Naive thymus-derived CD4-positive, alpha-beta T cell (primary cell): ENCODE measurements around the gene MND1. TPM values are rescaled to one million over a fixed set of nuclear protein-coding genes. Genes with fewer than 3 reads are reported as not detected.

Experiments
- ATAC-seq: fragments of 150-1000 bp; cut with Tn5 transposase; 2 replicates; pipeline ENCODE4 v1.10.0; 2021; ENCODE audit warnings: mild to moderate bottlenecking, moderate library complexity
- CTCF ChIA-PET: fragments of 350-600 bp; sonication (Branson Sonifier 250); formaldehyde crosslinking; loops from one replicate; lab custom pipeline; 2021; ENCODE audit warnings: antibody characterized with exemption; lab: Charles Lee
- POLR2A ChIA-PET: fragments of 350-600 bp; sonication (Branson Sonifier 250); formaldehyde crosslinking; loops from one replicate; lab custom pipeline; 2021; ENCODE audit warnings: antibody characterized with exemption, inconsistent platforms; lab: Charles Lee
- DNase-seq, 9 donors: peaks; one replicate each; pipeline versions ENCODE4 v3.0.0 to v3.0.0-alpha.2; 2020 to 2022; ENCODE audit warnings: mixed read lengths in 1 of 9
- H3K27ac ChIP-seq: one replicate; pipeline ENCODE4 v1.7.0; 2013; ENCODE audit warnings: mild to moderate bottlenecking, low read depth, low read length, moderate library complexity
- H3K27me3 ChIP-seq, 2 donors: one replicate each; pipeline ENCODE4 v1.7.0; 2013; ENCODE audit warnings: low read length in 2 of 2, mild to moderate bottlenecking in 2 of 2, moderate library complexity in 2 of 2; ENCODE audit not compliant: control insufficient read depth in 2 of 2, insufficient read depth in 2 of 2
- H3K36me3 ChIP-seq, 3 experiments: 1 replicate in 2 of 3; 2 replicates in 1 of 3; pipeline ENCODE4 v1.7.0; 2013; ENCODE audit warnings: low read length in 3 of 3, mild to moderate bottlenecking in 3 of 3, moderate library complexity in 1 of 3; ENCODE audit not compliant: insufficient read depth in 3 of 3, control insufficient read depth in 2 of 3
- H3K4me1 ChIP-seq, 2 donors: one replicate each; pipeline ENCODE4 v1.7.0; 2013; ENCODE audit warnings: low read length in 2 of 2, mild to moderate bottlenecking in 2 of 2, moderate library complexity in 1 of 2; ENCODE audit not compliant: control insufficient read depth in 2 of 2, insufficient read depth in 2 of 2
- H3K4me3 ChIP-seq: 2 replicates; pipeline ENCODE4 v1.7.0; 2013; ENCODE audit warnings: mild to moderate bottlenecking, low read length
- H3K9me3 ChIP-seq, 3 experiments: 1 replicate in 2 of 3; 2 replicates in 1 of 3; pipeline ENCODE4 v1.7.0; 2013; ENCODE audit warnings: low read length in 3 of 3; ENCODE audit not compliant: control insufficient read depth in 2 of 3
- H3K27ac Mint-ChIP-seq, 9 donors: one replicate each; pipeline ENCODE4 v1.8.0; 2020 to 2022; ENCODE audit warnings: mixed read lengths in 9 of 9, mild to moderate bottlenecking in 8 of 9, moderate library complexity in 5 of 9, inconsistent platforms in 2 of 9
- H3K27me3 Mint-ChIP-seq, 5 donors: one replicate each; pipeline ENCODE4 v1.8.0; 2021 to 2022; ENCODE audit warnings: mixed read lengths in 5 of 5, mild to moderate bottlenecking in 1 of 5
- H3K36me3 Mint-ChIP-seq, 5 donors: one replicate each; pipeline ENCODE4 v1.8.0; 2020 to 2022; ENCODE audit warnings: mixed read lengths in 5 of 5, mild to moderate bottlenecking in 3 of 5, inconsistent platforms in 1 of 5
- H3K4me1 Mint-ChIP-seq, 7 donors: one replicate each; pipeline ENCODE4 v1.8.0; 2020 to 2022; ENCODE audit warnings: mixed read lengths in 7 of 7, mild to moderate bottlenecking in 3 of 7, inconsistent platforms in 1 of 7
- H3K4me3 Mint-ChIP-seq, 10 donors: one replicate each; pipeline ENCODE4 v1.8.0; 2020 to 2022; ENCODE audit warnings: mild to moderate bottlenecking in 10 of 10, mixed read lengths in 10 of 10, moderate library complexity in 6 of 10, inconsistent platforms in 2 of 10
- H3K9me3 Mint-ChIP-seq, 11 donors: one replicate each; pipeline ENCODE4 v1.8.0; 2020 to 2022; ENCODE audit warnings: mixed read lengths in 11 of 11, mild to moderate bottlenecking in 4 of 11, inconsistent platforms in 1 of 11, moderate library complexity in 1 of 11
- intact Hi-C, 2 donors: fragments of 100-400 bp; cut with micrococcal nuclease; formaldehyde crosslinking; loops; one replicate each; pipeline ENCODE4 v1.15.1; 2023
- polyA plus RNA-seq, 2 donors: library from polyadenylated mRNA; unstranded; fragments of 300-500 nt; fragmentation: Illumina TruSeq; gene quantifications; one replicate each; pipeline ENCODE4 v1.2.3, GENCODE V29; 2021
- total RNA-seq, 6 experiments: library from RNA in 5 of 6; stranded (reverse) in 5 of 6; gene quantifications; 1 replicate in 5 of 6; 2 replicates in 1 of 6; pipeline ENCODE4 v1.2.3 and lab custom pipeline; 2021 to 2026

MND1 gene
- total and polyA plus RNA-seq, 7 experiments from 2014 or later, result 0.75 to 13.5 TPM; not detected in 5

GRCh38 chr4:153438916-153439756 is 94.6 kb downstream of the MND1 start:
- POLR2A ChIA-PET, result interaction anchor here (1.0 to 2.0 kb wide), 5 partner anchors 9 to 27 kb away, joined by 4 to 6 read pairs (median 5); partner anchors contain the start of gene TMEM131L
- no peaks in the 10 kb centered on the region for H3K27me3 ChIP-seq
- DNase-seq (peak in 7 of 9 donors; percentile 33 to 60 (median 53)), ATAC-seq (peak; percentile 86)
- peak overlapping the region; percentile 76 to 98 (median 90) for H3K4me3 Mint-ChIP-seq
- peak overlapping the region; percentile 71 for H3K4me3 ChIP-seq
- CTCF ChIA-PET, result interaction anchor here (0.6 to 2.4 kb wide), 4 partner anchors 9 to 165 kb away, joined by 3 to 15 read pairs (median 7); partner anchors contain the start of gene MND1
- H3K4me1 ChIP-seq, result peaks cover 8 to 20% of the 10 kb centered on the region in 2 donors
- peaks cover 0 to 2% (median 0%) of the 10 kb centered on the region in 5 donors for H3K27me3 Mint-ChIP-seq
- no peaks in the 10 kb centered on the region for H3K9me3 Mint-ChIP-seq
- H3K9me3 ChIP-seq, result no peaks in the 10 kb centered on the region
- H3K27ac ChIP-seq, result peak overlapping the region; percentile 81
- peak overlapping the region; percentile 78 to 98 (median 93) for H3K27ac Mint-ChIP-seq
- H3K36me3 Mint-ChIP-seq, result no peaks in the 10 kb centered on the region
- H3K4me1 Mint-ChIP-seq, result peaks cover 20 to 69% (median 58%) of the 10 kb centered on the region in 7 donors
- H3K36me3 ChIP-seq, result no peaks in the 10 kb centered on the region
- intact Hi-C loops, result loop anchor here (1.0 kb wide), 3 partner anchors 11 to 94 kb away; no protein-coding TSS in a partner anchor

- Mint-ChIP-seq H3K27me3 (peaks cover 0 to 2% (median 0%) of the 10 kb centered on the region in 5 donors), H3K4me3 (peak overlapping the region; percentile 42 to 98 (median 88)), H3K36me3 (no peaks in the 10 kb centered on the region), H3K4me1 (peaks cover 20 to 63% (median 53%) of the 10 kb centered on the region in 7 donors), H3K9me3 (no peaks in the 10 kb centered on the region), H3K27ac (peak overlapping the region in 6 of 9 donors; percentile 16 to 98 (median 74))
- no peak for ATAC-seq
- ChIA-PET POLR2A (no interaction called here), CTCF (interaction anchor here (1.7 kb wide), 1 partner anchor 95 kb away, joined by 5 read pairs; the partner anchor contains the start of gene MND1)
- intact Hi-C loops, result loop anchor here (1.0 kb wide), 3 partner anchors 10 to 95 kb away; no protein-coding TSS in a partner anchor
- Histone ChIP-seq H3K9me3 (no peaks in the 10 kb centered on the region), H3K4me3 (no peak overlapping the region), H3K36me3 (no peaks in the 10 kb centered on the region), H3K4me1 (peaks cover 8 to 20% of the 10 kb centered on the region in 2 donors), H3K27ac (peak overlapping the region; percentile 81), H3K27me3 (no peaks in the 10 kb centered on the region)
- DNase-seq, result no peak
Measured at GRCh38 chr4:153439831-153440230, 95.3 kb downstream of the MND1 start.

- ChIA-PET CTCF (no interaction called here), POLR2A (interaction anchor here (0.6 kb wide), 1 partner anchor 159 kb away, joined by 3 read pairs; no protein-coding TSS in a partner anchor)
- no peak for ATAC-seq
- H3K9me3 ChIP-seq, result no peaks in the 10 kb centered on the region
- H3K4me1 ChIP-seq, result peaks cover 8 to 20% of the 10 kb centered on the region in 2 donors
- Mint-ChIP-seq H3K27me3 (peaks cover 0 to 2% (median 0%) of the 10 kb centered on the region in 5 donors), H3K9me3 (no peaks in the 10 kb centered on the region), H3K4me1 (peaks cover 20 to 62% (median 52%) of the 10 kb centered on the region in 7 donors), H3K27ac (peak overlapping the region in 4 of 9 donors; percentile 12 to 86 (median 55)), H3K36me3 (no peaks in the 10 kb centered on the region), H3K4me3 (peak overlapping the region in 5 of 10 donors; percentile 12 to 76 (median 58))
- H3K27me3 ChIP-seq, result no peaks in the 10 kb centered on the region
- no peaks in the 10 kb centered on the region for H3K36me3 ChIP-seq
- H3K27ac ChIP-seq, result no peak overlapping the region
- no peak for DNase-seq
- intact Hi-C loops, result no loop called here
- H3K4me3 ChIP-seq, result no peak overlapping the region
Measured at GRCh38 chr4:153440475-153440874, 96.0 kb downstream of the MND1 start.

- no peak overlapping the region for H3K4me3 ChIP-seq
- H3K36me3 Mint-ChIP-seq, result peaks cover 0 to 1% (median 0%) of the 10 kb centered on the region in 5 donors
- ATAC-seq, result no peak
- POLR2A ChIA-PET, result interaction anchor here (0.5 to 1.6 kb wide), 4 partner anchors 17 to 85 kb away, joined by 3 to 11 read pairs (median 4); partner anchors contain the start of gene TMEM131L
- H3K36me3 ChIP-seq, result no peaks in the 10 kb centered on the region
- H3K4me1 Mint-ChIP-seq, result peaks cover 21 to 45% (median 35%) of the 10 kb centered on the region in 7 donors
- H3K4me3 Mint-ChIP-seq, result no peak overlapping the region
- CTCF ChIA-PET, result interaction anchor here (1.3 to 2.1 kb wide), 3 partner anchors 14 to 127 kb away, joined by 3 to 11 read pairs (median 5); partner anchors contain the start of gene TMEM131L
- no peak overlapping the region for H3K27ac ChIP-seq
- no peaks in the 10 kb centered on the region for H3K27me3 Mint-ChIP-seq
- H3K4me1 ChIP-seq, result peaks cover 8 to 16% of the 10 kb centered on the region in 2 donors
- intact Hi-C loops, result no loop called here
- no peaks in the 10 kb centered on the region for H3K27me3 ChIP-seq
- no peaks in the 10 kb centered on the region for H3K9me3 ChIP-seq
- no peaks in the 10 kb centered on the region for H3K9me3 Mint-ChIP-seq
- DNase-seq, result no peak
- H3K27ac Mint-ChIP-seq, result peak overlapping the region in 2 of 9 donors; percentile 79 to 92
Measured at GRCh38 chr4:153447175-153447905, 102.9 kb downstream of the MND1 start.

GRCh38 chr4:153448003-153448731 is 103.7 kb downstream of the MND1 start:
- ChIA-PET POLR2A (interaction anchor here (0.5 to 1.6 kb wide), 6 partner anchors 16 to 84 kb away, joined by 3 to 11 read pairs (median 3); partner anchors contain the start of gene TMEM131L), CTCF (interaction anchor here (1.2 to 2.1 kb wide), 3 partner anchors 15 to 126 kb away, joined by 5 to 11 read pairs (median 5); partner anchors contain the start of gene TMEM131L)
- ATAC-seq (no peak), DNase-seq (no peak)
- Mint-ChIP-seq H3K27ac (peak overlapping the region in 2 of 9 donors; percentile 64 to 92), H3K4me1 (peaks cover 21 to 44% (median 36%) of the 10 kb centered on the region in 7 donors), H3K36me3 (peaks cover 0 to 1% (median 0%) of the 10 kb centered on the region in 5 donors), H3K4me3 (no peak overlapping the region), H3K27me3 (no peaks in the 10 kb centered on the region), H3K9me3 (no peaks in the 10 kb centered on the region)
- no peaks in the 10 kb centered on the region for H3K9me3 ChIP-seq
- no peak overlapping the region for H3K4me3 ChIP-seq
- peaks cover 8 to 16% of the 10 kb centered on the region in 2 donors for H3K4me1 ChIP-seq
- no peaks in the 10 kb centered on the region for H3K27me3 ChIP-seq
- no peaks in the 10 kb centered on the region for H3K36me3 ChIP-seq
- H3K27ac ChIP-seq, result no peak overlapping the region
- intact Hi-C loops, result no loop called here
